Kidney tubule cell (primary cell): ENCODE results near the gene KIF1B.

ENCODE experiments used
- DNase-seq: peaks from one replicate; pipeline ENCODE4 v3.0.0-alpha.2; 2018; ENCODE audit warnings: low spot score

KIF1B gene

DNA sequence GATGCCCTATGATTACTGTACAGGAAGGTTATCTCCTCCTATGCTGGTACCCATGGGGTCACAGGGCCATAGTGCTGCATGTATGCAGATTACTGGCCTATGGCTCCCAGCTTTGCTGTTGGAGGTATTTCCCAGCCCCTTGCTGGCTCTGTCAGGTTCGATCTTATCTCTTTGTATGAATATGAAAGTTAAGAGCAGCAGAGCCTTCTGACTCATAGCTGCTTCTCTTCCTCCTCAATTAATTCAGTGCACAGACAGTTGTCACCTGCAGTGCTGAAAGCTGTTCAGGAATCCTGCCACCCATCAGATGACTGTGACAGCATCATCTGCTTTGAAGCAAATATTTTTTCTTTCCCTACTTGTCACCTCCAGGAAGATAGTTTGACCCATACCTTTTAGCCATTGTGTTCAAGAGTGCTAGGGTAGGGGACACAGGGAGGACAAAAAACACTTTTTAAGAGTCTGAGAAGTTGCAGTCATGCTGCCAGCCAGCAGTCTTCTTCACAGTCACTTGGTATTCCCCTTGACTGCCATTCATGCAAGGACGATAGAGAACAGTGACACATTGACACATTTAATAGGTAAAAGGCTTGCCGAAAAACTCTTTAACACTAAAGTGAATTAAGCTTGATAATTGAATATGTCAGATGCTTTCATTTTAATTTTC is 73.1 kb downstream of the KIF1B start:
- DNase-seq = peak; percentile 73

DNA sequence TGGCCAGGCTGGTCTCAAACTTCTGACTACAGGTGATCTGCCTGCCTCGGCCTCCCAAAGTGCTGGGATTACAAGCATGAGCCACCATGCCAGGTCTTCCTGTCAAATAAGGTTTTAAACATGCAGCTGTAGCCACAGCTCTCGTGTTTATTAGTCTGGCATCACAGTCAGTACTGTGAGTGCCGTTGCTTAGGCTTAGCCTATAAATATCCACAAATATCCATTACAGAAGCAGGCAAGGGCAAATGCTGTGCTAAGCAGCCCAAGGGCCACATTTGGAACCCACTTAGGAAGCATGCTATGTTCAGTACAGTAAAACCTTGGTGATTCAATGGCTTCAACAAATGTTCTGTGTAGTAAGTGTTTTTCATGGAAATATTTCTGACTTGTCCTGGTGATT is 75.9 kb downstream of the KIF1B start:
- no peak for DNase-seq

DNA sequence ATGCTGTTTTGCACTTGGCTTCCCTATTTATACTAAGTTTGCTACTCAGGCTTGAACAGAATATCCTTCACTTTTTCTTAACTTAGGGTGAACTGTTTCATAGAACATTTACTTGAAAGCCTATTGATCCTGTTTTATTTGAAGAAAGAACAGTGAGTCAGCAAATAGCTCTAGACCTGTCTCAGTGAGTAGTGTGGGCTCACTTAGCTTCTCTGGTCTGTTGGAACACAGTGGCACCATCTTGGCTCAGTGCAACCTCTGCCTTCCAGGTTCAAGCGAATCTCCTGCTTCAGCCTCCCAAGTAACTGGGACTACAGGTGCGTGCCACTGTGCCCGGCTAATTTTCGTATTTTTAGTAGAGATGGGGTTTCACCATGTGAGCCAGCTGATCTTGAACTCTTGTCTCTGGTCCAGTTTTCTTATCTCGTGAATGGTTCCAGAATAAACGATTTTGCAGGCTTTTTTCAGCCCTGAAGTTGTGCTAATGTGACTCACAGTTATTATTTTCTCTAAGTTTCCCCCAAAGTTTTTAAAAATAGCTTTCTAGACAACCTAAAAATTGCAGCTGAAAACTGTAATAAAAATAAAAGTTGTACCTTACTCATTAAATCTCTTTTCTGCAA is 76.8 kb downstream of the KIF1B start:
- peak; percentile 6 for DNase-seq

DNA sequence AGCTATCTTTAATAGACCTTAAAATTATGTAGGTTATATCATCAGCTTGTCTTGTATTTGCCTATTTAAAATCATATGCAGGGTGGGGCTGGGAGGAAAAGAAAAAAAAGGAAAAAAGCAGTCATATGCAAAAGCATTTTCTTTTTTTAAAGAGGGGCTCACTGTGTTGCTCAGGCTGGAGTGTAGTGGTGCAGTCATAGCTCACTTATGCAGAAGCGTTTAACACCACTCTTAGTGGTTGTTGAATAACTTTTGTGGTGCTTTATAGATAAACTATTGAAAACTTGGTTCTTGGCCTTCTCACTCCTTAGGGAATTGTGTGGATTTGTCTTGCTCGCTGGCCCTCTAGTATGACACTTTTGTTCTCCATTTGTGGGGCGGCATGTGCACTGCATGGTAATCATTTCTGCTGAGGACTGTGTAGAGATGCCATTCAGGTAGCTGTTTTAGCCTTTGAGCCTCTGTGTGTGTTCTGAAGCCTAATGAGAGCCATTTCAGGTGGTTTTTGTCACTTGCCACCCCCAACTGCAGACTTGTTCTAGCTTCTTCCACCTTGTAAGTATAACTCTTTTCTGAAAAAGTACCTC is 77.8 kb downstream of the KIF1B start:
- peak; percentile 65 for DNase-seq

DNA sequence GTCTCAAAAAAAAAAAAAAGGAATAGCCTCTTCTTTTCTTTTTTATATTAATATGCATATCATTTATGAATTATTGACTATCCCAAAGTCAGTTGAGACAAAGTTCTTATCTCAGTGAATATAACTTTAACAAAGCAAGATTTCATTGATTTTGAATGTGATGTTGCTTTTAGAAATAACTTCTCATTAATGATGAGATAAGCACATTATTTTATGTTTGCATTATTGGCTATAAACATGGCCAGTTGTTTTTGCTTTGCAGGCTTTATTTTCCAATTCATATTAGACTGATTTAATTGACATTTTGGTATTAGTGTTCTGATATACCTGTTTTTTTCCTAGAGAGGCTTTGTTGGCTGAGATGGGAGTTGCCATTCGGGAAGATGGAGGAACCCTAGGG is 81.3 kb downstream of the KIF1B start:
- no peak for DNase-seq

DNA sequence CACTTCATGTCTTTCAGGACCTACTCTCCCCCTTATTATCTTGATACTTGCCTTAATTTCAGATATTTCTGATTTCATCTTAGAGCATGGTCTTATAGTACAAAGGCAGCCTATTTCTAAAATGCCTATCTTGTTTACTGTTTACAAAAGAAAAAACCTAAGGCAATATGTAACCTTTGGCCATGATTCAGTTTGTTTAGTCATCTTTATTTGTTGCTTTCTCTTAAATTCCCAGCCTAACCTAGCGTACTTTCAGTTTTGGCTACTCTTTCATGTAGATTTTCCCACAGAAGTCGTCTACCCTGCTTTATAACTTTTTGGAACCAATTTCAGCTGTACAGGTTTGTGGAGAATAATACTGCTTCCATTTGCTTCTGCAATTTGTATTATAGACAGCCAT is 81.8 kb downstream of the KIF1B start:
- no peak for DNase-seq

DNA sequence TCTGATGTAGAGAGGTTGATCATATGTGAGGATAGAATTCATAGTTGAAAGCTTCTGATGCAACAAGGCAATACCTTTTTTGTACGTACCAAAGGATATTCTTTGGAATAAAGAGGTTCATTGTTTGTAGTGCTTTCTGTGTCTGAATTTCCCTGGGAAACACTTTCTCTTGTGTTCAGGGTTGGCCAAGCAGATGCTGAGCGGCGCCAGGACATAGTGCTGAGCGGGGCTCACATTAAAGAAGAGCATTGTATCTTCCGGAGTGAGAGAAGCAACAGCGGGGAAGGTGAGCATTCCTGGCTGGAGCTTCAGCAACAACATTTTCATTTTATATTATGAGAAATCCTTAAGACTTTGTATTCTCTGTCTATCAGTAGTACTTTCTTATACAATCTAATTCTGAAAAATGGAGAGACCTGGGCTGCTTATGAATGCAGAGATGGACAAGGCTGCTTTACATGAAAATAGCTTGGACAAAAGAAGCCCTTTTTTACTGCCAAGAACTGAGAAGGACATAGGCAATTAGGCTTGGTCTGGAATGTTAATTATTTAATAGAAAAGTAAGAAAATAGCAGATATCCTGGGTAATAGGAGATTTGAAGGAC is 85.2 kb downstream of the KIF1B start:
- no peak for DNase-seq

DNA sequence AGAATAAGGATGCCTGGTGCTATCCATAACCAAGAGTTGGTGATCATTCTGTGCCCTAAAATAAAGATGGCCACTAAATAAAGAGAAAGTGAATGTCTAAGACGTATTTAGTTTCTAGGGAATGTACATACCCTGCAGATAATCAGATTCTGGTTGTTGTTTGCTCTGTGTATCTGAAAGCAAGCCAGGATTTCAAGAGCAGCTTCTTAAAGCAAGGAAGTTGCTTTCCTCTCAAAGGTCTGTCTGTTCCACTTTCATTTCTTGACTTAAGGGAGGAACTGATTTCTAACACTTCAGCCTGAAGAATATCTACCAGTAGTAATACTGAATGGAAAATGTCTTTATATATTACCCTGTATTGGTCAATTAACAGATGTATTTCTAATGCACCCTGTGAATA is 88.8 kb downstream of the KIF1B start:
- no peak for DNase-seq

DNA sequence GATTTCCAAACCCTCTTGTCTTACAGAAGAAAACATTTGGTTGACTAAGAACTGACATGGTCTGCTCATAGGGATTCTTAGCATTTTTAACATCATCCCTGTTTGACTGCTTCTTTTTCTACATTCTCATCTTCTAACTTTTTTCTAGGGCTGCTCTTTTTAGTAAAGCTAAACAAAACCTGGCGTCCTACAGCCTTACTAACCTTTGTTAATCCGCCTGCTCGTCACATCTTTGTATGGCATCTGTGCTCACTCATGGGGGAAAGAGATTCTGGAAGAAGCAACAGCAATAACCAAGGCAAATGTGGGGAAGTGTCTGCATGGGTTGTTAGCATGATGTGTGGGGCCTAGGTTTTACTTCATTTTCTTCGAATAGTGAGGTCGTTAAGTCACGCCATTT is 92.0 kb downstream of the KIF1B start:
- DNase-seq = no peak

DNA sequence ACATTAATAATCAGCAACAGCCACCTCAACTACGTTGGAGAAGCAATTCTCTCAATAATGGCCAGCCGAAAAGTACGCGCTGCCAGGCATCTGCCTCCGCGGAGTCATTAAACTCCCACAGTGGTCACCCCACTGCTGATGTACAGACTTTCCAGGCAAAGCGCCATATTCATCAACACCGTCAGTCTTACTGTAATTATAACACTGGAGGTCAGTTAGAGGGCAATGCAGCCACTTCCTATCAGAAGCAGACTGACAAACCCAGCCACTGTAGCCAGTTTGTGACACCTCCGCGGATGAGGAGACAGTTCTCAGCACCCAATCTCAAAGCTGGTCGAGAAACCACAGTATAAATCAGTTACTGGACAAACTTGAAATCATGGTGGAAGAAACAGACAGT is 93.9 kb downstream of the KIF1B start:
- DNase-seq = no peak

DNA sequence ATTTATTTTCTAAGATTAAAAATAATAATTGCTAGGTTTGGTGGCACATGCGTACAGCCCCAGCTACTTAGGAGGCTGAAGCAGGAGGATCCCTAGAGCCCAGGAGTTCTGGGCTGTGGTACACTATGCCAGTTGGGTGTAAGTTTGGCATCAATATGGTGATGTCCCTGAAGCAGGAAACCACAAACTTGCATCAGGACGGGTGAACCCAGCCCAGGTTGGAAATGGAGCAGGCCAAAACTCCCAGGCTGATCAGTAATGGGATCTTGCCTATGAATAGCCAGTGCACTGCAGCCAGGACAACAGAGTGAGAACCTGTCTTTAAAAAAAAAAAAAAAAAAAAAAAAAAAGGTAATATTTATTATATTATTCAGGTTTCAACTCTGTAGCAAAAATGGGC is 96.1 kb downstream of the KIF1B start:
- DNase-seq = no peak

DNA sequence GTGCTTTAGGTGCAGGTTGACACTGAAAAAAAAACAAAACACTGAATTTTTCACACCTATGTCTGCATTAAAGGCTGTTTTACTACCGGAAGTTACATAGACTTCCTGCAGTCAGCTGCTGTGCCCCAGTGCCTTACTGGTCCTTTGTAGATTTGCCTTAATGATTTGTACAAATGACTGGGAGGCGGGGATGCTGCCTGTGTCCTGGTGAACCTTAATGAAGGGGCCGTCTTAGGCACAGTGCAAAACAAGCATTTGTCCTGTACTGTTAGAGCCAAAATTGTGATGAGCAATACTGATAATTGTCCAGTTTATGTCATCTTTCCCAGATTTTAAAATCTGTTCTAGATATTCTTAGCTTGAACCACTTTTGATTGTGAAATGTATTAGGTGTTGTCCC is 97.6 kb downstream of the KIF1B start:
- DNase-seq = no peak

DNA sequence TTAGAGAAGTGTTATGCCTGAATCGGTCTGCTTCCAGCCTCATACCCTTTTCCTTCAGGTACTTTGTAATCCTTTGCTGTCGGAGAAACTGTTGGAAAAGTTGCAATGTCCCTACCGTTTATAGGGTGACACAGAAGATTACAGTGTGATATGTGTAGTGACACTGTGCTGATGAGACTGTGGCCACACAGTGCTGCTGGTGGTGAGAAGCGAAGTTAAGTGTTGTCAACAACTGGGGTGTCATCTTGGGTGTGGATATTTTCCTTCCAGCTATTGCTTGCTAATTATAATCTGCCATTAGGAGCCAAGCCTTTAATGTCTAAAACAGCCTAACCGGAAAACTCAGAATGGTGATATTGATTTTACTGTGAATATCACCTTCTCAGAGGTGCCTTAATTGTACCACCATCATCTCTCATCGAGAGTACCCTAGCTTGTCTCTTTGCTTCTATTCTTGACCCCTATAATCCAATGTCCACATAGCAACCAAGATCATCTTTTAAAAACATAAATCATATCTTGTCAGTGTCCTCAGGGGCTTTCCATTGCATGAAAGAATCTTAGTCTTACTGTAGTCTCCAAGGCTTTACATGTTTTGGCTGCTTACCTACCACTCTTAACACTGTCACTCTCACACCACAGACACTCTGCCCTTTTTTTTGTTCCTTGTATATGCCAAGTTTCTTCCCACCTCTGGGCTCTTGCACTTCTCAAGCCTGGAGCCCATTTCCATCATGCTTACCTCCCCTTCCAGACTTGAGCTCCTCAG is 99.1 kb downstream of the KIF1B start:
- no peak for DNase-seq

DNA sequence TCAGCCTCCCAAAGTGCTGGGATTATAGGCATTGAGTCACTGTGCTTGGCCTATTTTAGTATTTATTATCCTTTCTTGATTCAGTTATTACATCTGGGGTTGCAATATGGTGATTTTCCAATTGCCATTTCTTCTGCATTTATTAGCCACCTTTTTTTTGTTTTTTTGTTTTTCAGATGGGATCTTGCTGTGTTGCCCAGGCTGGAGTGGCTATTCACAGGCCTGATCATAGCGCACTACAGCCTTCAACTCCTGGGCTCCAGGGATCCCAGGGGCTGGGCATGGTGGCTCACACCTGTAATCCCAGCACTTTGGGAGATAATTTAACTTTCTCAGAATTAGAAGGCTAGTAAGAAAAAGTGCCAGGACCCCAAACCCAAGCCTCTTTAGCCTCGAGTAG is 106.4 kb downstream of the KIF1B start:
- no peak for DNase-seq

DNA sequence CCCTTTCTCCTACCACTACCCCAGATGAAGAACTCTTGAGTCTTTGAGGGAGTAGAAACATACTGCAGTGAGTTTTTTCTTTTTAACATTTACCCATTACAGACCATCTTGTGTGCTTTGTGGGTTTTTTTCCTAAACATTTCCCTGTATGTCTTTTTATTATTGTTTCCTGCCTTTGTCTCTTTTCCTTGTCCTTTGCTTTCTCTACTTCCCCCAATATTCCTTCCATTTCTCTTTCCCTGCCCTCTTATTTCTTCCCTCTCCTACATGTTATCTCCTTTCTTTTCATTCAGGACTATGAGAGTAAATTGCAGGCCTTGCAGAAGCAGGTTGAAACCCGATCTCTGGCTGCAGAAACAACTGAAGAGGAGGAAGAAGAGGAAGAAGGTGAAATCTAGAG is 109.4 kb downstream of the KIF1B start:
- no peak for DNase-seq

DNA sequence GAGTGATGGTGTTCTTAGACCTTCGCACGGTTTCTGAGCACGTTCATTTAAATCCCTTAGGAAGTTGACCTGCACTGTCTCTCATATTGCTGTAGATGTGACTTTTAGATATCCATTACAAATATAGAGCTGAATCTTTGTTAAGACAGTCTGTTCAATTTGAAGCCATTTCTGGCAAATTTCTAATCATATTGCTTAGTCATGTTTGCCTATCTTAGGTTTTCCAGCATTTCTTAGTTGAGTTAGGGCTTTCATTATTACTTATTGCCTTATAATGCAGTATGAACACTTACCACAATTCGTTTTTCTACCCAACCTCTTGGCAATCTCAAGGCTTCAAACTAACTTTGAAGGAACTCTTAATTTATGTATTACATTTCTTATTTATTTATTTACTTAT is 110.0 kb downstream of the KIF1B start:
- no peak for DNase-seq

DNA sequence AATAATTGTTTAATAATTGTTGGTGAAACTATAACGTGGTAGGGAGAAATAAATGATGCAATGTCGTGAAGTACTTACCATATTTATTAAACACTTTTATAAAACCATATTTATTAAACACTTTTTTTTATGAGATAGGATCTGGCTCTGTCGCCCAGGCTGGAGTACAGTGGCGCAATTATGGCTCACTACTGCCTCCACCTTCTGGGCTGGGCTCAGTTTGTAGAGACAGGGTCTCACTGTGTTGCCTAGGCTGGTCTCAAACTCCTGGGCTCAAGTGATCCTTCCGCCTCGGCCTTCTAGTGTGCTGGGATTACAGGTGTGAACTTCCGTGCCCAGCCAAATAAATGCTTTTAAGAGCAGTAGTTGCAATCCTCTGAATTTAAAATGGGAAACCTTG is 112.5 kb downstream of the KIF1B start:
- no peak for DNase-seq

DNA sequence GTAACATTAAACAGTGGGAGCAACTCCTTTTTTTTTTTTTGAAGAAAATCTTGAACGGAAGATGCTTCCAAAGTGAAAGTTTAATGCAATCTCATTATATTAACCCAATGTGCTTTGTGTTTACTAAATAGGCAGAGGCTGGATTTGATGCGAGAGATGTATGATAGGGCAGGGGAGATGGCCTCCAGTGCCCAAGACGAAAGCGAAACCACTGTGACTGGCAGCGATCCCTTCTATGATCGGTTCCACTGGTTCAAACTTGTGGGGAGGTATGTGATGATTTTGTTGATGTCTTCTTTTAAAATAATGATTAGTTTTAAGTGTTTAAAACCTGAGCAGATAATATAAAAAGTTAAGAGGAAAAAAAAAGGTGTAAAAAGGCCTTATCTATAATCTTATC is 114.3 kb downstream of the KIF1B start:
- no peak for DNase-seq

DNA sequence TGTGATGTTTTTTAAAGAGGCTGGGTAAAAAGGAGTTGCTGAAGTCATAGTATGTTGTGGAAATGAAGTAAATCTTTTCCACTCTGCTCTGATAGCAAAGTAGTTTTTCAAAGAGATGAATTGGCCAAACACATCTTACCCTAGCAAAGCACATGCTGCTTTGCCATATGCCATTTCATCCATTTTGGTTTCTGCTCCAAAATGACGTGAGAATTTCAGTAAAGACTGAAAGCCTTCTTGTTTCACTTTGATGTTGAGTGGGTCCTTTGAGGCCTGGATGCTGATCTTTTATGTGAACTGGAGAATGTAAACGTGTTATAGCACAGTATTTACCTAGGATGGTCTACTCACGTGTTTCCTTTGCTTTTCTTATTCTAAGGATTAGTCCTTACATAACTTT is 115.2 kb downstream of the KIF1B start:
- no peak for DNase-seq

DNA sequence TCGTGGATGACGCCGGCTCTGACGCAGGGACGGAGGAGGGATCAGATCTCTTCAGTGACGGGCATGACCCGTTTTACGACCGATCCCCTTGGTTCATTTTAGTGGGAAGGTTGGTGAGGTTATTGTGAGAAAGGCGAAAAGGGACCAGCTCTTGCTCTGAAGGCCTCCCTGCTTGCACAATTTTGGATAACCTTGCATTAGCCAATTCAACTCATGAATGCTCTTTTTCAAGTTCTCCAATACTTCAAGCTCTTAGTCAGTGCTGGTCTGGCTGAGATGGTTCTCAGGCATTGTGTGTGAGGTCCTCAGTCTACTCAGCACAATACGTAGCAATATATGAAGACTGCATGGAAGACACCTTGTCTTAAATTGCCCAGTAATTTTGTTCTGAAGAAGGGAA is 115.9 kb downstream of the KIF1B start:
- no peak for DNase-seq

DNA sequence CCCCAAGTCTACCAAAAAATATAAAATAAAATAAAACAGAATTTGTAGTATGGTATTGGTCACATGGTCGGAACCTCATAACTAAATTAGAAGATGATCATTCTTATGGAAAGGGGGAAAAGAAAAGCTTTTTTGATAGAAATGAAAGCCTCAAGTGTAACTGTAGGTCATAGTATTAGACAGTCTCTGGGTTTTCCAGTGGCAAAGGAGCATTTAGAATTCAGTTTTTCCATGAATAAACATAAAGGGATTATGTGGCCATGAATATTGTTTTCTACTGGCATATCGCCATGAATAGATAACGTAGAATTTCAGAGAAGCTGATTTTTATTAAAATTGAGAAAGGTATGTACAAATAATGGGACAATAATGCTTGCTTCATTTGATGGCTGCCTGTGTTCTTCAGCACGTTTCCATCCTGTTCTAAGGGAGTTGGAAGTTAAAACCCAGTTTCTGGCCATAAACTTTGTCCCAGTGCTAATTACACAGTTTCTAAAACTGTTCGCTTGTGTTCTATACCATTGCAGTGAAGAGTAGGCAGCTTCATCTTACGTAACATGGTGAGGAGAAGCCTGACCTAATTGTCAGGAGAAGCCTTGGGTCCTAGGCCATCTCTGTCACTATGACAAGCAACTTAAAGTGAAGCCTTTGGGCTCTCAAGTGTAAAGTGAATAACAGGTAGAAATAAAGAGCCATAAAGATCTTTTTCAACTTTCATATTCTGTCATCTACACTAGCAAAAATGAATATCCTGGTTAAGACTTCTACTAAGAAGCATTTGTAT is 118.0 kb downstream of the KIF1B start:
- DNase-seq = no peak

DNA sequence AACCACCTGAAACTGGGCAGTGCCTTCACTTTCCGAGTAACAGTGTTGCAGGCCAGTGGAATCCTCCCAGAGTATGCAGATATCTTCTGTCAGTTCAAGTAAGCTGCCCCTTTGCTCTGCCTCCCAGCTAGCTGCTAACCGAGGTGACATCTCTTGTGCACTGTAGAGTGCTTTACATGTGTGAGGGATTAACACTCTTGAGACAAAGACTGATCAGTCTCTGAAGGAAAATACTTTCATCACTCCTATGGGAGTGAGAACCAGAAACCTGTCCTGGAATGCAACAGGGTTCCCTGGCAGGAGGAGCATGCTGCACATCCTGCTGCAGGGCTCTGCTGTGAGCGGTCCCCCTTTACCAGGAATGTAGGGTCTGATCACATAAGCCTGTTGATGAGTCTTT is 127.1 kb downstream of the KIF1B start:
- DNase-seq = no peak
